ENCODE data around the gene ASXL2.

ASXL2 gene

DNA sequence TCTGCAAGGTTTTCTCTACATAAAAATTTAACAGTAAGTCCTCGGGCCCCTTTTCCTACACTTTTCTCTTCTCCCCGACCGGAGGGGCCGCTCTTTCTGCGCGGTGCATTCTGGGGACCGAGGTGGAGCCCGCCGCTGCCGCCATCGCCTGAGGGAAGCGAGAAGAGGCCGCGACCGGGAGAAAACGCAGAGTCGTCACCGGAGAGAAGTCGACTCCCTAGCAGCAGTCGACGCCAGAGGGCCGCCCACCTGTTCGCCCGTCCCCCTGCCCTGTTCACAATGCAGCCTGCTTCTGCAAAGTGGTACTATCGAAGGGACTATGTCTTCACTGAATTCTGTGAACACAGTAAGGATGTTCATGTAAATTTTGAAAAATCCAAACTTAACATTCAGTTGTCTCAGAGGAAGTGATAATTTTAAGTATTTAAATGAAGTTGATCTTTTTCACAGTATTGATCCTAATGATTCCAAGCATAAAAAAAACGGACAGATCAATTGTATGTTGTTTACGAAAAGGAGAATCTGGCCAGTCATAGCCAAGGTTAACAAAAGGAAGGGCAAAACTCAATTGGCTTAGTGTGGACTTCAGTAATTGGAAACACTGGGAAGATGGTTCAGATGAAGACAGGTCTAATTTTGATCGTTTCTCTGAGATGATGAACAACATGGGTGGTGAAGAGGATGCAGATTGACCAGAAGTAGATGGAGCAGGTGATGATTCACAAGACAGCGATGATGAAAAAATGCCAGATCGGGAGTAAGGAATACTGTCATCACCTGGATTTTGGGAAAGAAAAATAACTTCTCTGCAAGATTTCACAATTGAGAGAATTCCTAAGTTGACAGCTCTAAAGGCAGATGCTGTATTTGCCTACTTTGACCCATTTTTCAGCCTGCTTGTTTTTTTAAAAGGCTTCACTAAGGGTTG, 55.8 kb downstream of the ASXL2 start:
- TF ChIP-seq JUND (IDR thresholded peaks at IDR 0.05; ENCODE audit: low read depth) = no peak
- DNase-seq (ENCODE audit: low read depth in 1 of 2, low spot score in 1 of 2) = no peak
- in situ Hi-C loops (cut with HindIII; ENCODE audit: low pct_unique_long_range_greater_than_20kb, low sequenced_read_pairs) = no loop called here

- in situ Hi-C loops (cut with HindIII; ENCODE audit: low pct_unique_long_range_greater_than_20kb, low sequenced_read_pairs) = no loop called here
- no peak for DNase-seq (ENCODE audit: low read depth in 1 of 2, low spot score in 1 of 2)
Measured at GRCh38 chr2:25821225-25822056, 56.8 kb downstream of the ASXL2 start.

DNA sequence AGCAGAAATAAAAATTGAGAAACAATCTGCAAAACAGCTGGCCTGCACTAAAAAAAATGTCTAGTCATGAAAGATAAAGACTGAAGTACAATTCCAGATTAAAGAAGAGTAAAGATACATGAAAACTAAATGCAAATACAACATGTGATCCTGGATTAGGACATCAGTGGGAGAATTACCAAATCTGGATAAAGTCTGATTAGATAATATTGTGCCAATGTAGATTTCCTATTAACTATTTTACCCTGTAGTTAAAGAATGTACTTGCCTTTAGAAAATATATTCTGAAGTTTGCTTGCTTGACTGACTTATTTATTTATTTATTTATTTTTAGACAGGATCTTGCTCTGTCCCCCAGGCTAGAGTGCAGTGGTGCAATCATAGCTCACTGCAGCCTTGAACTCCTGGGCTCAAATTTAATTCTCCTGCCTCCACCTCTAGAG, 58.7 kb downstream of the ASXL2 start:
- in situ Hi-C loops (cut with HindIII; ENCODE audit: low pct_unique_long_range_greater_than_20kb, low sequenced_read_pairs) = no loop called here
- DNase-seq (ENCODE audit: low read depth in 1 of 2, low spot score in 1 of 2) = no peak
- no peak for TF ChIP-seq JUND (IDR thresholded peaks at IDR 0.05; ENCODE audit: low read depth)

More at GRCh38 chr2:25821225-25822056, 56.8 kb downstream of the ASXL2 start:
- no peak for TF ChIP-seq JUND (IDR thresholded peaks at IDR 0.05; ENCODE audit: low read depth)

- in situ Hi-C loops (cut with HindIII; ENCODE audit: low pct_unique_long_range_greater_than_20kb, low sequenced_read_pairs) = no loop called here
- TF ChIP-seq JUND (IDR thresholded peaks at IDR 0.05; ENCODE audit: low read depth) = no peak
- no peak for DNase-seq (ENCODE audit: low read depth in 1 of 2, low spot score in 1 of 2)
Measured at GRCh38 chr2:25817630-25818029, 60.7 kb downstream of the ASXL2 start.

GRCh38 chr2:25817006-25817405, 61.3 kb downstream of the ASXL2 start:
- TF ChIP-seq JUND (IDR thresholded peaks at IDR 0.05; ENCODE audit: low read depth) = no peak
- in situ Hi-C loops (cut with HindIII; ENCODE audit: low pct_unique_long_range_greater_than_20kb, low sequenced_read_pairs) = no loop called here
- DNase-seq (ENCODE audit: low read depth in 1 of 2, low spot score in 1 of 2) = no peak

GRCh38 chr2:25816249-25816648, 62.0 kb downstream of the ASXL2 start:
- no peak for DNase-seq (ENCODE audit: low read depth in 1 of 2, low spot score in 1 of 2)
- in situ Hi-C loops (cut with HindIII; ENCODE audit: low pct_unique_long_range_greater_than_20kb, low sequenced_read_pairs) = no loop called here
- no peak for TF ChIP-seq JUND (IDR thresholded peaks at IDR 0.05; ENCODE audit: low read depth)

- TF ChIP-seq JUND (IDR thresholded peaks at IDR 0.05; ENCODE audit: low read depth) = no peak
- no peak for DNase-seq (ENCODE audit: low read depth in 1 of 2, low spot score in 1 of 2)
- in situ Hi-C loops (cut with HindIII; ENCODE audit: low pct_unique_long_range_greater_than_20kb, low sequenced_read_pairs) = no loop called here
Measured at GRCh38 chr2:25814681-25815080, 63.6 kb downstream of the ASXL2 start.

DNA sequence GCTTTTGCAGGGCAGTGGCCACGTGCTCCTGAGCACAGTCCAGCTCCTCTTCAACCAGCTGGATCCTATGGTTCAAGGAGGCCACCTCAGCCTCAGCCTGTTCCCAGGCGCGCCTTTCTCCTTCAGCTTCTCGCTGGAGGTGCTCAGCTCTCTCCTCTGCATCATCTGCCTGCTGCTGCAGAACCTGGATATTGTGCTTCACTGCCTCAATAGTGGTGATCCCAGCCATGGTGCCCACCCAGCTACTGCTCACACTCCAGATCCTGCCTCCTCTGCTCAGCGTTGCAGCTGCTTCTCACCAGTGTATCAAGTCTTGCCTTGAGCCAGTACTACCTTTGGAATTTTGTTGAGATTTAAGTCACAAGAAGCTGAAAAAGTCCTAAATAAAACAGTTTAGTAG, 67.9 kb downstream of the ASXL2 start:
- in situ Hi-C loops (cut with HindIII; ENCODE audit: low pct_unique_long_range_greater_than_20kb, low sequenced_read_pairs) = no loop called here
- TF ChIP-seq JUND (IDR thresholded peaks at IDR 0.05; ENCODE audit: low read depth) = no peak
- no peak for DNase-seq (ENCODE audit: low read depth in 1 of 2, low spot score in 1 of 2)

DNA sequence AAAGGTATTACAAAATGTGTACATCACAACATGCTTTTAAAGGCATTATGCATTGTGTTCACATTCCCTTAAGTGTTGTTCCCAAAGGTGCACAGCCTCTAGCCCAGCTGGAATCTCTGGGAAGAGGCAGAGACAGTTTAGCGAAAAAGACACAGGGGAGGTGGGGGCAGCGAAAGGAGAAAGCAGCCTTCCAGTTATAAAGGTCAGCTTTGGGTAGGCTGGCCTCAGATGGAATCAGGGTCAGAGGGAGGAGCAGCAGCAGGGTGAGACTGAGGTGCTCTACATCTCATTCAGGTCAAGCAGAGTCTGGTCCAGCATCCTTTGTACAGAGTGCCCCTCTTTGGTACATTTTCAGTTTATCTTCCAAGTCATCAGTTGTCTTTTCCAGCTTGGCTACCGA, 68.6 kb downstream of the ASXL2 start:
- DNase-seq (ENCODE audit: low read depth in 1 of 2, low spot score in 1 of 2) = no peak
- no peak for TF ChIP-seq JUND (IDR thresholded peaks at IDR 0.05; ENCODE audit: low read depth)
- in situ Hi-C loops (cut with HindIII; ENCODE audit: low pct_unique_long_range_greater_than_20kb, low sequenced_read_pairs) = no loop called here

DNA sequence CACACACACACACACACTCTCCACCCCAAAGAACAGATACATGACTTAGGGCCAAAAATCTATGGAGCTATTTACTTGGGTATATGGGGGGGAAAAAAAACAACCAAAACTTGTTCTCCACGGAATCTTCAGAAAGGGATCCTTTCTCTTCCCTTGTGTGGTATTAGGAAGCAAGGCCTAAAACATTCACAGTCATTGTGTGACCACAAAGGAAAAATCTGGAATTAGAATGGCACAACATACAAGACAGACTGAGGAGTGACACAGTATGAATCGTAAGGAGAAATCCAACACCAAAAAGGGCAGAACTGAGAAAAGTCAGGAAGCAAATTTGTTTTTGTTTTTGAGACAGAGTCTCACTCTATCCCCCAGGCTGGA, 70.3 kb downstream of the ASXL2 start:
- in situ Hi-C loops (cut with HindIII; ENCODE audit: low pct_unique_long_range_greater_than_20kb, low sequenced_read_pairs) = no loop called here
- TF ChIP-seq JUND (IDR thresholded peaks at IDR 0.05; ENCODE audit: low read depth) = no peak
- DNase-seq (ENCODE audit: low read depth in 1 of 2, low spot score in 1 of 2) = no peak

- no peak for TF ChIP-seq JUND (IDR thresholded peaks at IDR 0.05; ENCODE audit: low read depth)
- in situ Hi-C loops (cut with HindIII; ENCODE audit: low pct_unique_long_range_greater_than_20kb, low sequenced_read_pairs) = no loop called here
- DNase-seq (ENCODE audit: low read depth in 1 of 2, low spot score in 1 of 2) = no peak
Measured at GRCh38 chr2:25806941-25807340, 71.3 kb downstream of the ASXL2 start.

DNA sequence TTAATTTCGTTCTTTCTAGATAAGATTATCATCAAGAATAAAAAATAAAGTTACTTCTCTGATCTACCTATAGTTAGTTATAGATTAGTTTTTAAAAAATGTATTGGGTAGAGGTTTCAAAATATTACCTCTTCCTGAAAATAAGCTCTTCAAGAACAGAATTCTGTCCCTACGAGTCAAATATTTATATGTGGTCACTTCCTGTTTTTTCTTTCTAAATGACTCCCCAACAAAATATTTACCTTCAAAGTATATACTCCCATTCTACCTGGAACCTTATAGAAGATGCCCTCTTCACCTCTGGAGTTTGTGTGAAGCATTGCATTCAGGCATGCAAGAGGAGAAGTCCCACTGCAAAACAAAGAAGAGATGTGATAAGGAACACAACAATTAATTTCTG, 72.3 kb downstream of the ASXL2 start:
- in situ Hi-C loops (cut with HindIII; ENCODE audit: low pct_unique_long_range_greater_than_20kb, low sequenced_read_pairs) = no loop called here
- no peak for TF ChIP-seq JUND (IDR thresholded peaks at IDR 0.05; ENCODE audit: low read depth)
- DNase-seq (ENCODE audit: low read depth in 1 of 2, low spot score in 1 of 2) = no peak

GRCh38 chr2:25804338-25804737, 73.9 kb downstream of the ASXL2 start:
- in situ Hi-C loops (cut with HindIII; ENCODE audit: low pct_unique_long_range_greater_than_20kb, low sequenced_read_pairs) = no loop called here
- DNase-seq (ENCODE audit: low read depth in 1 of 2, low spot score in 1 of 2) = no peak
- no peak for TF ChIP-seq JUND (IDR thresholded peaks at IDR 0.05; ENCODE audit: low read depth)

Data from T47D (cell line).